Loucy (cell line): ENCODE measurements around the gene SAE1.

ENCODE experiments used
- EZH2phosphoT487 ChIP-seq: fragments of 200-600 bp; IDR thresholded peaks from 2 replicates; pipeline ENCODE4 v1.6.1; 2018; ENCODE audit warnings: antibody characterized with exemption, mild to moderate bottlenecking, moderate library complexity, borderline replicate concordance
- TF ChIP-seq, protein P1 (sequence below): fragments of 200-600 bp; sonication (generic); conservative IDR thresholded peaks from 2 replicates; pipeline ENCODE4 v1.5.1; 2014; ENCODE audit warnings: mild to moderate bottlenecking, antibody characterized with exemption, low read length

DNA sequence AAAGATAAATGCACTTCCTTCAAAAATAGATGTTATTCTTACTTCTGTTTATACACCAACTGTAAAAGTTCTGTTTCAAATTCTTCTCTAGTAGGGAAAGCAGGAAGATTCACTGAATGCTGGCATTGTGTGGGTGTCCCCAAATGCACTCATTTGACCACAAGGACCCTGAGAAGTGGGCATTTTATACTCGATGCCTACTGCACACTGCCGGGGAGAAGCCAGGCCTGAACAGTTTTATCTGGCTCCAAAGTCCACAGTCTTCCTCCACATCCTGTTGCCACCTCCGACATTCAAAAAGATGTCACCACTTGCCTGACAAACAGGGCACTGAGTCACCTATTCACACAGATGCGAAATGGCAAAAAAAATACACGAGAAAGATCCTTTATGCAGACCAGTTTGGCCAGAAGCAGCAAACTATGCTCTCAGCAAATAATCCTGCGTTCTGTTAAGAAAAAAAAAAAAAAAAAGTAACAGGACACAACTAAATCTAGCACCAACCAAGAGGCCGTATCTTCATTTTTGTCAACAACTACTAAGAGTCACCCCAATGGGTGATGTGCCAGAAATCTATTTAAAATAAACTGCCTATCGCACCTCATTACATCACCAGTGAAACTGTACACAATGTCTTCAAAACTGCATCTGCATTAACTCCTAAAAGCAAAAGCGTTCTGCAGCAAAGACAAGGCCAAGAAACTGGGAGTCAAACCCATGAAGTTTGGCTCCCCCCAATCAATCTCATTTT lies 23.3 kb upstream of the SAE1 start:
- TF ChIP-seq, protein P1, sequence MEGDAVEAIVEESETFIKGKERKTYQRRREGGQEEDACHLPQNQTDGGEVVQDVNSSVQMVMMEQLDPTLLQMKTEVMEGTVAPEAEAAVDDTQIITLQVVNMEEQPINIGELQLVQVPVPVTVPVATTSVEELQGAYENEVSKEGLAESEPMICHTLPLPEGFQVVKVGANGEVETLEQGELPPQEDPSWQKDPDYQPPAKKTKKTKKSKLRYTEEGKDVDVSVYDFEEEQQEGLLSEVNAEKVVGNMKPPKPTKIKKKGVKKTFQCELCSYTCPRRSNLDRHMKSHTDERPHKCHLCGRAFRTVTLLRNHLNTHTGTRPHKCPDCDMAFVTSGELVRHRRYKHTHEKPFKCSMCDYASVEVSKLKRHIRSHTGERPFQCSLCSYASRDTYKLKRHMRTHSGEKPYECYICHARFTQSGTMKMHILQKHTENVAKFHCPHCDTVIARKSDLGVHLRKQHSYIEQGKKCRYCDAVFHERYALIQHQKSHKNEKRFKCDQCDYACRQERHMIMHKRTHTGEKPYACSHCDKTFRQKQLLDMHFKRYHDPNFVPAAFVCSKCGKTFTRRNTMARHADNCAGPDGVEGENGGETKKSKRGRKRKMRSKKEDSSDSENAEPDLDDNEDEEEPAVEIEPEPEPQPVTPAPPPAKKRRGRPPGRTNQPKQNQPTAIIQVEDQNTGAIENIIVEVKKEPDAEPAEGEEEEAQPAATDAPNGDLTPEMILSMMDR = no peak
- no peak for TF ChIP-seq EZH2phosphoT487
